Lung microvascular endothelial cell (primary cell): ENCODE measurements around the gene SURF1. TPM values are rescaled to one million over a fixed set of nuclear protein-coding genes. Genes with fewer than 3 reads are reported as not detected.
"Not testable (repeated sequence)": the region's sequence is repeated elsewhere in the genome, so short reads cannot be mapped to it uniquely, and the experiment has no call there.

Experiments
- DNase-seq, 2 donors: peaks; one replicate each; pipeline versions ENCODE4 v3.0.0 to v3.0.0-alpha.2; 2010; ENCODE audit warnings: low read depth in 2 of 2
- total RNA-seq: library from RNA; depleted of rRNA; stranded (reverse); fragments of >200 nt; gene quantifications from 2 replicates; pipeline ENCODE4 v1.2.1, GENCODE V29; 2014

Gene SURF1
- total RNA-seq, 1 donor from 2014 or later: 22.2 TPM

GRCh38 chr9:133345596-133345995, 10.7 kb downstream of the SURF1 start:
- DNase-seq: no peak

- no peak for DNase-seq
Measured at GRCh38 chr9:133344979-133345378, 11.3 kb downstream of the SURF1 start.

- no peak for DNase-seq
Measured at GRCh38 chr9:133344071-133344470, 12.2 kb downstream of the SURF1 start.

GRCh38 chr9:133342570-133342969, 13.7 kb downstream of the SURF1 start:
- DNase-seq: peak in 1 of 2 donors; percentile 45

GRCh38 chr9:133342069-133342406, 14.2 kb downstream of the SURF1 start:
- no peak for DNase-seq

- DNase-seq: peak in 1 of 2 donors; percentile 46
Measured at GRCh38 chr9:133341369-133342068, 14.8 kb downstream of the SURF1 start.

GRCh38 chr9:133340916-133341315, 15.4 kb downstream of the SURF1 start:
- no peak for DNase-seq

GRCh38 chr9:133340256-133340655, 16.0 kb downstream of the SURF1 start:
- no peak for DNase-seq

GRCh38 chr9:133339641-133340040, 16.6 kb downstream of the SURF1 start:
- DNase-seq: no peak

- peak; percentile 91 to 93 for DNase-seq
Measured at GRCh38 chr9:133335924-133336811, 20.1 kb downstream of the SURF1 start, which contains the start of gene SURF6. TSS of gene SURF6 (minus strand) at chr9:133336188. CDS start at chr9:133336132, 56 bp downstream.

- not testable (repeated sequence) for DNase-seq
Measured at GRCh38 chr9:133334888-133335287, 21.4 kb downstream of the SURF1 start.

GRCh38 chr9:133334161-133334560, 22.1 kb downstream of the SURF1 start:
- DNase-seq: no peak

GRCh38 chr9:133333566-133333965, 22.7 kb downstream of the SURF1 start:
- no peak for DNase-seq

- DNase-seq: no peak
Measured at GRCh38 chr9:133333011-133333410, 23.3 kb downstream of the SURF1 start.

GRCh38 chr9:133332381-133332730, 23.9 kb downstream of the SURF1 start:
- no peak for DNase-seq

GRCh38 chr9:133331641-133332380, 24.5 kb downstream of the SURF1 start:
- no peak for DNase-seq

- no peak for DNase-seq
Measured at GRCh38 chr9:133331221-133331620, 25.1 kb downstream of the SURF1 start.

- DNase-seq: peak in 1 of 2 donors; percentile 25
Measured at GRCh38 chr9:133329306-133330156, 26.8 kb downstream of the SURF1 start.

- DNase-seq: no peak
Measured at GRCh38 chr9:133327834-133328484, 28.3 kb downstream of the SURF1 start.

GRCh38 chr9:133327021-133327420, 29.3 kb downstream of the SURF1 start:
- DNase-seq: not testable (repeated sequence)
